Measurements from ENCODE around the gene C1orf185. TPM values are rescaled to one million over a fixed set of nuclear protein-coding genes. Genes with fewer than 3 reads are reported as not detected.

Gene C1orf185
- total RNA-seq, 1 donor from 2014 or later = not detected

GRCh38 chr1:51070640-51071039, 31.4 kb upstream of the C1orf185 start:
- Mint-ChIP-seq H3K4me3 (no peak overlapping the region), H3K27me3 (peaks cover 37% of the 10 kb centered on the region), H3K9me3 (no peaks in the 10 kb centered on the region), H3K36me3 (no peaks in the 10 kb centered on the region), H3K4me1 (ENCODE audit: unreplicated experiment) (no peaks in the 10 kb centered on the region), H3K27ac (no peak overlapping the region)
- TF ChIP-seq CTCF (conservative IDR thresholded peaks at IDR 0.05) = no peak
- DNase-seq (ENCODE audit: extremely low spot score, unreplicated experiment) = no peak

GRCh38 chr1:51071291-51072042, 30.6 kb upstream of the C1orf185 start:
- TF ChIP-seq CTCF (conservative IDR thresholded peaks at IDR 0.05) = no peak
- no peaks in the 10 kb centered on the region for H3K4me1 Mint-ChIP-seq (ENCODE audit: unreplicated experiment)
- H3K4me3 Mint-ChIP-seq = no peak overlapping the region
- no peak for DNase-seq (ENCODE audit: extremely low spot score, unreplicated experiment)
- no peaks in the 10 kb centered on the region for H3K36me3 Mint-ChIP-seq
- H3K27ac Mint-ChIP-seq = no peak overlapping the region
- peaks cover 39% of the 10 kb centered on the region for H3K27me3 Mint-ChIP-seq
- H3K9me3 Mint-ChIP-seq = no peaks in the 10 kb centered on the region

- peaks cover 39% of the 10 kb centered on the region for H3K27me3 Mint-ChIP-seq
- DNase-seq (ENCODE audit: extremely low spot score, unreplicated experiment) = no peak
- H3K4me1 Mint-ChIP-seq (ENCODE audit: unreplicated experiment) = no peaks in the 10 kb centered on the region
- no peaks in the 10 kb centered on the region for H3K9me3 Mint-ChIP-seq
- H3K4me3 Mint-ChIP-seq = no peak overlapping the region
- no peaks in the 10 kb centered on the region for H3K36me3 Mint-ChIP-seq
- H3K27ac Mint-ChIP-seq = no peak overlapping the region
- no peak for TF ChIP-seq CTCF (conservative IDR thresholded peaks at IDR 0.05)
Observed at GRCh38 chr1:51072043-51072439, 30.0 kb upstream of the C1orf185 start.

GRCh38 chr1:51072651-51073050, 29.4 kb upstream of the C1orf185 start:
- H3K27me3 Mint-ChIP-seq = peaks cover 36% of the 10 kb centered on the region
- H3K36me3 Mint-ChIP-seq = no peaks in the 10 kb centered on the region
- TF ChIP-seq CTCF (conservative IDR thresholded peaks at IDR 0.05) = no peak
- no peaks in the 10 kb centered on the region for H3K4me1 Mint-ChIP-seq (ENCODE audit: unreplicated experiment)
- no peak overlapping the region for H3K4me3 Mint-ChIP-seq
- no peaks in the 10 kb centered on the region for H3K9me3 Mint-ChIP-seq
- no peak overlapping the region for H3K27ac Mint-ChIP-seq
- no peak for DNase-seq (ENCODE audit: extremely low spot score, unreplicated experiment)

GRCh38 chr1:51073456-51073855, 28.6 kb upstream of the C1orf185 start:
- no peak for DNase-seq (ENCODE audit: extremely low spot score, unreplicated experiment)
- Mint-ChIP-seq H3K9me3 (no peaks in the 10 kb centered on the region), H3K27ac (no peak overlapping the region), H3K4me3 (no peak overlapping the region), H3K4me1 (ENCODE audit: unreplicated experiment) (no peaks in the 10 kb centered on the region), H3K36me3 (no peaks in the 10 kb centered on the region), H3K27me3 (peaks cover 35% of the 10 kb centered on the region)
- TF ChIP-seq CTCF (conservative IDR thresholded peaks at IDR 0.05) = no peak

Data from type B pancreatic cell (in vitro differentiated cells).